H9 (cell line): Measurements from ENCODE around the gene HTR3D. TPM values are rescaled to one million over a fixed set of nuclear protein-coding genes. Genes with fewer than 3 reads are reported as not detected.

ENCODE experiments used
- DNase-seq: peaks from one replicate; pipeline ENCODE4 v3.0.0-alpha.2; 2017
- H2AFZ ChIP-seq: one replicate; pipeline ENCODE4 v1.6.1; 2013; ENCODE audit warnings: mild to moderate bottlenecking, low read length, control low read depth, moderate library complexity
- H2AK5ac ChIP-seq: 2 replicates; pipeline ENCODE4 v1.6.1; 2013; ENCODE audit warnings: low read length, control low read depth, mixed read lengths; ENCODE audit not compliant: insufficient read length
- H2BK120ac ChIP-seq: one replicate; pipeline ENCODE4 v1.6.1; 2013; ENCODE audit warnings: low read depth, mild to moderate bottlenecking, low read length, control low read depth, inconsistent platforms; ENCODE audit not compliant: poor library complexity, severe bottlenecking
- H2BK12ac ChIP-seq: 2 replicates; pipeline ENCODE4 v1.6.1; 2013; ENCODE audit warnings: low read length, control low read depth, mixed read lengths, low read depth; ENCODE audit not compliant: insufficient read length
- H2BK15ac ChIP-seq: 2 replicates; pipeline ENCODE4 v1.6.1; 2013; ENCODE audit warnings: low read depth, low read length, control low read depth
- H2BK20ac ChIP-seq: one replicate; pipeline ENCODE4 v1.6.1; 2013; ENCODE audit warnings: low read depth, mild to moderate bottlenecking, low read length, control low read depth, inconsistent platforms; ENCODE audit not compliant: poor library complexity, severe bottlenecking
- H2BK5ac ChIP-seq: 2 replicates; pipeline ENCODE4 v1.6.1; 2013; ENCODE audit warnings: low read length, control low read depth, mixed read lengths; ENCODE audit not compliant: insufficient read length
- H3K14ac ChIP-seq: 2 replicates; pipeline ENCODE4 v1.6.1; 2013; ENCODE audit warnings: low read length, control low read depth; ENCODE audit not compliant: insufficient read depth
- H3K18ac ChIP-seq: 2 replicates; pipeline ENCODE4 v1.6.1; 2013; ENCODE audit warnings: low read depth, mild to moderate bottlenecking, mixed read lengths, low read length, control low read depth; ENCODE audit not compliant: insufficient read length
- H3K23ac ChIP-seq: 2 replicates; pipeline ENCODE4 v1.6.1; 2013; ENCODE audit warnings: low read length, control low read depth, mixed read lengths, low read depth; ENCODE audit not compliant: insufficient read length
- H3K23me2 ChIP-seq: 2 replicates; pipeline ENCODE4 v1.6.1; 2013; ENCODE audit warnings: low read depth, mild to moderate bottlenecking, mixed read lengths, low read length, control low read depth; ENCODE audit not compliant: insufficient read length, poor library complexity, severe bottlenecking
- H3K27ac ChIP-seq: 2 replicates; pipeline ENCODE4 v1.5.1; 2013; ENCODE audit warnings: low read length, control low read depth, mixed read lengths, low read depth; ENCODE audit not compliant: insufficient read length
- H3K27me3 ChIP-seq: 2 replicates; pipeline ENCODE4 v1.6.1; 2013; ENCODE audit warnings: low read length, control low read depth, inconsistent platforms; ENCODE audit not compliant: insufficient read depth
- H3K4ac ChIP-seq: 2 replicates; pipeline ENCODE4 v1.6.1; 2013; ENCODE audit warnings: low read depth, mild to moderate bottlenecking, control low read depth, inconsistent platforms, low read length, moderate library complexity
- H3K4me1 ChIP-seq: 2 replicates; pipeline ENCODE4 v1.6.1; 2013; ENCODE audit warnings: low read length, control low read depth, inconsistent platforms; ENCODE audit not compliant: insufficient read depth
- H3K4me2 ChIP-seq: 2 replicates; pipeline ENCODE4 v1.6.1; 2013; ENCODE audit warnings: low read length, control low read depth, mixed read lengths; ENCODE audit not compliant: insufficient read length, insufficient read depth
- H3K56ac ChIP-seq: 2 replicates; pipeline ENCODE4 v1.6.1; 2013; ENCODE audit warnings: low read depth, mild to moderate bottlenecking, mixed read lengths, low read length, control low read depth; ENCODE audit not compliant: insufficient read length
- H3K79me1 ChIP-seq: 2 replicates; pipeline ENCODE4 v1.6.1; 2013; ENCODE audit warnings: low read depth, mild to moderate bottlenecking, moderate library complexity, low read length, control low read depth, inconsistent platforms; ENCODE audit not compliant: insufficient read depth, poor library complexity, severe bottlenecking
- H3K79me2 ChIP-seq: 2 replicates; pipeline ENCODE4 v1.6.1; 2013; ENCODE audit warnings: low read length, control low read depth, inconsistent platforms; ENCODE audit not compliant: insufficient read depth
- H3K9ac ChIP-seq: 2 replicates; pipeline ENCODE4 v1.6.1; 2013; ENCODE audit warnings: low read length, control low read depth, mixed read lengths; ENCODE audit not compliant: insufficient read length; ENCODE audit errors: extremely low read depth
- H3K9me3 ChIP-seq: one replicate; pipeline ENCODE4 v1.6.1; 2013; ENCODE audit warnings: low read depth, low read length, inconsistent platforms; ENCODE audit not compliant: control insufficient read depth
- H3T11ph ChIP-seq: one replicate; pipeline ENCODE4 v1.6.1; 2013; ENCODE audit warnings: mild to moderate bottlenecking, low read length, control low read depth, inconsistent platforms
- H4K20me1 ChIP-seq: one replicate; pipeline ENCODE4 v1.6.1; 2013; ENCODE audit not compliant: control insufficient read depth, insufficient read length, insufficient read depth
- H4K5ac ChIP-seq: 2 replicates; pipeline ENCODE4 v1.6.1; 2013; ENCODE audit warnings: low read depth, mild to moderate bottlenecking, mixed read lengths, low read length, control low read depth; ENCODE audit not compliant: insufficient read length
- H4K8ac ChIP-seq: replicated peaks from 2 replicates; pipeline ENCODE4 v1.6.1; 2013; ENCODE audit warnings: low read length, control low read depth, mixed read lengths, low read depth; ENCODE audit not compliant: insufficient read length
- H4K91ac ChIP-seq: 2 replicates; pipeline ENCODE4 v1.6.1; 2013; ENCODE audit warnings: low read depth, mild to moderate bottlenecking, moderate library complexity, mixed read lengths, low read length, control low read depth; ENCODE audit not compliant: insufficient read length
- H3K27ac Mint-ChIP-seq, 3 experiments: 2 replicates in 2 of 3; 3 replicates in 1 of 3; pipeline ENCODE4 v1.8.0; 2020 to 2021; ENCODE audit warnings: mixed read lengths in 3 of 3, mild to moderate bottlenecking in 1 of 3, moderate library complexity in 1 of 3
- H3K27me3 Mint-ChIP-seq: 2 replicates; pipeline ENCODE4 v1.8.0; 2021; ENCODE audit warnings: low read depth, mild to moderate bottlenecking, moderate library complexity, mixed read lengths
- H3K36me3 Mint-ChIP-seq, 3 experiments: 2 replicates in 2 of 3; 3 replicates in 1 of 3; pipeline ENCODE4 v1.8.0; 2020 to 2021; ENCODE audit warnings: low read depth in 3 of 3, mixed read lengths in 3 of 3; ENCODE audit not compliant: insufficient read depth in 1 of 3
- H3K4me1 Mint-ChIP-seq, 2 experiments: 2 replicates each; pipeline ENCODE4 v1.8.0; 2020; ENCODE audit warnings: mixed read lengths in 2 of 2
- H3K4me3 Mint-ChIP-seq, 2 experiments: 2 replicates in 1 of 2; 3 replicates in 1 of 2; pipeline ENCODE4 v1.8.0; 2020 to 2021; ENCODE audit warnings: mild to moderate bottlenecking in 2 of 2, mixed read lengths in 2 of 2, moderate library complexity in 1 of 2
- H3K9me3 Mint-ChIP-seq, 2 experiments: 2 replicates in 1 of 2; 3 replicates in 1 of 2; pipeline ENCODE4 v1.8.0; 2020; ENCODE audit warnings: mild to moderate bottlenecking in 2 of 2, mixed read lengths in 2 of 2, moderate library complexity in 1 of 2
- CTCF ChIP-seq: fragments of 200-600 bp; sonication (generic); conservative IDR thresholded peaks from 3 replicates; pipeline ENCODE4 v1.8.0; 2021; ENCODE audit warnings: antibody characterized with exemption, mild to moderate bottlenecking
- WGBS: extraction: QIAGEN DNeasy Blood & Tissue Kit; methylation state at CpG from one replicate; pipeline ENCODE4 v1.1.7; 2013; ENCODE audit warnings: missing lambda C conversion rate, low lambda C conversion rate, mixed read lengths; ENCODE audit not compliant: insufficient read length; ENCODE audit errors: extremely low coverage; 5-methylcytosine and 5-hydroxymethylcytosine counted together
- total RNA-seq: library from RNA; stranded (reverse); gene quantifications from 2 replicates; pipeline ENCODE4 v1.2.1, GENCODE V29; 2021

The HTR3D gene
- total RNA-seq, 1 experiment from 2014 or later: not detected

- Histone ChIP-seq H3K14ac (no peak overlapping the region), H2AK5ac (no peak overlapping the region), H3K18ac (no peak overlapping the region), H2BK120ac (no peak overlapping the region), H3K79me2 (no peaks in the 10 kb centered on the region), H3K27me3 (no peaks in the 10 kb centered on the region), H3K4ac (no peak overlapping the region), H3K23me2 (no peaks in the 10 kb centered on the region), H3T11ph (no peak overlapping the region), H3K9ac (no peak overlapping the region), H3K27ac (no peak overlapping the region), H3K79me1 (no peaks in the 10 kb centered on the region), H2BK5ac (no peak overlapping the region), H4K5ac (no peak overlapping the region), H4K8ac (no peak overlapping the region), H3K4me2 (no peak overlapping the region), H4K20me1 (no peaks in the 10 kb centered on the region), H3K23ac (no peak overlapping the region), H2BK15ac (no peak overlapping the region), H3K56ac (no peak overlapping the region), H4K91ac (no peak overlapping the region), H3K9me3 (no peaks in the 10 kb centered on the region), H2BK20ac (no peak overlapping the region), H2BK12ac (no peak overlapping the region), H2AFZ (no peak overlapping the region), H3K4me1 (no peaks in the 10 kb centered on the region)
- no peak for DNase-seq
- Mint-ChIP-seq H3K27ac (no peak overlapping the region), H3K27me3 (no peaks in the 10 kb centered on the region; the same call in 1 of the 2 replicates), H3K36me3 (no peaks in the 10 kb centered on the region), H3K4me1 (peaks cover 0 to 10% of the 10 kb centered on the region in 2 experiments; a peak in 2 of 4 replicates), H3K4me3 (no peak overlapping the region), H3K9me3 (no peaks in the 10 kb centered on the region)
- no peak for TF ChIP-seq CTCF
- WGBS: no CpG with 5 or more reads among the region's 5 CpGs
Measured at GRCh38 chr3:184039414-184039813, 7.9 kb downstream of the HTR3D start.
